HG02973 (cell line): ENCODE measurements around the gene HOOK2.
"Not testable (repeated sequence)": the region's sequence is repeated elsewhere in the genome, so short reads cannot be mapped to it uniquely, and the experiment has no call there.

Source experiments
- ATAC-seq: cut with Tn5 transposase; IDR thresholded peaks from one replicate; pipeline ENCODE4 v1.9.1; 2021; ENCODE audit warnings: moderate library complexity; ENCODE audit not compliant: unreplicated experiment

The HOOK2 gene

DNA sequence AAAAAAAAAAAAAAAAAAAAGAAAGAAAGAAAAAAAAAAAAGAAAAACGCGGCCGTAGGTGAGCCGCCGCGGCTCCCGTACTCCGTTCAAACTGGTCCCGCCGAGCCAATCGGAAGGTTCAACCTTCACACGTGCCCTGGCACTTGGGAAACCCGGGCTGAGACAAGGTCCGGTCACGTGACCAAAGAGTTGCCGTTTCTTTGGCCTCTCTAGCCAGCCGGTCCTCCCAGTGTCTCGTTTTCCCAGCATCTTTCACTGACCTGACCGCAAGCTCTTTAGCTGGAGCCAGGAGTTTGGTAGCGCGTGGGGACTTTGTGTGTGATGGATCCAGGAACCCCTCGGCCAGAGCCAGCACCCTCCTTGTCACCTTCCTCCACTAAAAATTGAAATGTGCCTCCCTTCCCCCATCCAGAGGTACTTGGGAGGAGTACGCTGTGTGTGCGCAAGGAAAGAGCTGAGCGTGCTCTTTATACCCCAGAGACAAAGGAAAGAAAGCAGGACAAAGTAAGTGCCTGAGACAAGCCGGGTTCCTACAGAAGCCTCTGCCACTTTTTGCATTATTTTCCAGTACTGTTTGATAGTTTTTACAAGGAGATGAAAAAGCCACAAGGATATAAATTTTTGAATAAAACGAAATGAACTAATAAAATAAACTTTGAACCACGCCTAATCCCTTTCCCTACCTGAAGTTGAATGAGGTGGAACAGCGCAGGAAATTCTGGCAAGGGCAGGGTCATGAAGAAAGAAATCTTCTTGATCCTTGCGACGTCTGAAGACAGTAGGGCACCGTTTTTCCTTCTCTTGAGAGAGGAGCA, 52.6 kb downstream of the HOOK2 start:
- peak; percentile 61 for ATAC-seq

DNA sequence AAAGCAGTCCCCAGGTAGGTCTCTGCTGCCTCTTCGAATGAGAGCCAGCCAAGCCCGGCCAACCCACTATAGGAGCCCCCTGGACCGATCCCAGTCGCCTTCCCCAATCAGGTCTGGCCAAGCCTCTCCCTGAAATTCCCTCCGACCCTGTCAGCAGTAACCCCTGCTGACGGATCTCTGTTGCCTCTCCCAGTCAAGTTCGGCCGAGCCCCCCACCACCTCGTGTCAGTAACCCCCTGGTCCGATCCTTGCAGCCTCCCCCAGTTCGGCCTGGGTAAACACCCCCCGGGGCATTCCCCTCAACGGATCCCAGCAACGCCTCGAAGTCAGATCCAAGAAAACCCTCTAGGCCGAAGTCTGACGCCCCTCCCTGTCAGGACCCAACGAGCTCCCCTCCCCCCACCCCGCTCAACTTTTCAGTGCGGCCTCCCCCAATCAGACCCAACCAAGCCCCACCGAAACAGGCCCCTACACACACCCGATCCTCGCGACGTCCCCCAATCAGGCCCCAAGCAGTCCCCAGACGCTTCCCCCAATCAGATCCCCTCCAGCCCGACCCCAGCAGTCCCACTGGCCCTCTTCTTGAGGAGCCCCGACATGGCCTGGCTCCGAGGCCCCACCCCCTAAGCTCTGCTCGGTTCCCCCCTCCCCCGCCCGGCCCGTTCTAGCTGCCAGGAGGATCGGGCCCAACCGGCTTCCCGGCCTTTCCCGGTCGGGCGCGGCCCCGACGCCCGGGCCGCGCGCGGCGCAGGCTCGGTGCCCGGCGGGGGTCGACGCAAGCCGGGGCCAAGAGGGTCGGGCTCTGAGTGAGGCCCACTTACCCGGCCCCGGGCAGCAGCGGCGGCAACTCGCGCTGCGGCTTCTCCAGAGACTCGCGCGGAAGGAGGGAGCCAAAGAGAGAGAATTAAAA, 53.4 kb downstream of the HOOK2 start:
- peak; percentile 21 for ATAC-seq

DNA sequence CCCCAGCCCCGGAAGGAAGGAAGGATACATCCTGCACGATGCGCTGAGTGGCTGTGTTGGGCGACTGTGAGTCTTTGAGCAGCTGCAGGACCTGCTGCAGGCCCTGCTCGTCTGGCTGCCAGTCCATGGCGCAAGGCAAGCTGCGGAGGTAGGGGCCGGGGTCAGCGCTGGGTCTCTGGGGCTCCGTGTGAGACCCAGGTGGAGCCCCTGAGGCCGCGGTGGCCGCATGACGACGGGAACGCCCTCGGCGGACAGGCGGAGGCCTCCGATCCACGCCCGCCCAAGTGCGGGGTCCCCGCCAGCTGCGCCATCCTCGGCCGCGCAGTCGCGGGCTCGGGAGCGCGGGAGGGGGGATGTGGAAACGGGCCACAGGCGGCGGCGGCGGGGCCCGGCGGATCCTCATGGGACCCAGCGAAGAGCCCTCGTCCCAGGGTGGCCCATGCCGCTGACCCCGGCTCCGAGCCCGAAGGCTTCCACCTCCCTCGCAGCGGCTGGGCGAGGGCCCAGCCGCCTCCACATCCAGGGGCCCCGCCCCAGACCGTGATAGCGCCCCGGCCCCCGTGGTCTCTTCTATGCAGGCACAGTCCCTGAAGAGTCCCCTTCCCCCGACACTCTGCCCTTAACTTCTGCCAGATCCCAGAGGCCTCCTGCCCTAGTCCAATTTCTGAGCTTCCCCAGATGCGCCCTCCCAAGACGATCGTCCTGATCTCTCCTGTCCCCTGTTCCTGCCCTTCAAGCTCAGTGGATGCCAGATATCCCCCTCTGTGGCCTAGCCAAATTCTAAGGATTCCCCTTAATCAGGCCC, 54.3 kb downstream of the HOOK2 start:
- no peak for ATAC-seq

DNA sequence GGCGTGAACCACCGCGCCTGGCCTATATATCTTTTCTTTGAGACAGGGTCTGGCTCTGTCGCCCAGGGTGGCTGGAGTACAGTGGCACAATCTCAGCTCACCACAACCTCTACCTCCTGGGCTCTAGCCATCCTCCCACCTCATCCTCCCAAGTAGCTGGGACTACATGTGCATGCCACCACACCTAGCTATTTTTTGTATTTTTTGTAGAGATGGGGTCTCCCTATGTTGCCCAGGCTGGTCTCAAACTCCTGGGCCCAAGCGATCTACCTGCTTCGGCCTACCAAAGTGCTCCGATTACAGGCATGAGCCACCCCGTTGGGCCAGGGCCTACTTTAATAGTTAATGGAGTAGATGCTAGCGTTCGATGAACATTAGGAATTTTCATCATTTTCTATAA, 55.1 kb downstream of the HOOK2 start:
- no peak for ATAC-seq

DNA sequence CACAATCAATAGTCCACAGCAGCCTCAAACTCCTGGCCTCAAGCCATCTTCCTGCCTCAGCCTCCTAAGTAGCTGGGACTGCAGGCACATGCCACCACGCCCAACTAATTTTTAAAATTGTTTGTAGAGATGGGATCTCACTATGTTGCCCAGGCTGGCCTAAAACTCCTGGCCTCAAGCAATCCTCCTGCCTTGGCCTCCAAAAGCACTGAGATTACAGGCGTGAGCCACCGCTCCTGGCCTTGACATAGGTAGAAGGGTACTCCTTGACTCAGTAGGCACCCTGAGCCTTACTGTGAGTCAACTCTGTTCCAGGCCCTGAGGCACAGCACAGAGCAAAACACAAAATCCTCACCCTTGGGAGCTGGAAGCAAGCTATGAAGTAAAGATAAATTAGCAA, 59.4 kb downstream of the HOOK2 start:
- no peak for ATAC-seq

DNA sequence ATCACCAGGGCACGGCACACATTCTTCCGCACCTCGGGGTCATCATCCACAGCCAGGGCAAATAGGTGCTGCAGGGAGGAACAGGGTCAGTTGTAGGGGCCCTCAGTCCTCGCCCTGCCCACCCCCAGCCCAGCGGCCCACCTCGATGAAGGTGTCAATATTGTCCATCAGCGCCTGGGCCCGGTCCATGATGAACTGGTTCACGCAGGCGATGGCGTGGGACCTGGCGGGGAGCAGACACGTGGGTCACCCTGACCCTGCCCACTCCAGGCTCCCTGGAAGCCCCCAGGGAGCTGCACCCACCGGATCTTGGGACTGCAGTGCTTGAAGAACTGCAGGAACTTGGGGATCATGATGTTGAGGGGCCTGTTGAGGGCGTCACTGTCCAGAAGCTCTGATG, 60.2 kb downstream of the HOOK2 start:
- ATAC-seq: no peak

DNA sequence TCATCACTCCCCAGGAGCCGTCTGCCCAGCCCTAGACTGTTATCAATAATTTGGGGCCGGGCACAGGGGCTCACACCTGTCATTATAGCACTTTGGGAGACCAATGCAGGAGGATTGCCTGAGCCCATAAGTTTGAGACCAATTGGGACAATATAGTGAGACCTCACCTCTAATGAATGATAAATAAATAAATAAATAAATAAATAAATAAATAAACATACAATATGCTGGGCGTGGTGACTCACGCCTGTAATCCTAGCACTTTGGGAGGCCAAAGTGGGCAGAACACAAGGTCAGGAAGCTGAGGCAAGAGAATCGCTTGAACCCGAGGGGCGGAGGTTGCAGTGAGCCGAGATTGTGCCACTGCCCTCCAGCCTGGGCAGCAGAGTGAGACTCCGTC, 62.0 kb downstream of the HOOK2 start:
- ATAC-seq: not testable (repeated sequence)
